ENCODE measurements around the gene MT2A.
"Not testable (repeated sequence)": the region's sequence is repeated elsewhere in the genome, so short reads cannot be mapped to it uniquely, and the experiment has no call there.

Gene MT2A

DNA sequence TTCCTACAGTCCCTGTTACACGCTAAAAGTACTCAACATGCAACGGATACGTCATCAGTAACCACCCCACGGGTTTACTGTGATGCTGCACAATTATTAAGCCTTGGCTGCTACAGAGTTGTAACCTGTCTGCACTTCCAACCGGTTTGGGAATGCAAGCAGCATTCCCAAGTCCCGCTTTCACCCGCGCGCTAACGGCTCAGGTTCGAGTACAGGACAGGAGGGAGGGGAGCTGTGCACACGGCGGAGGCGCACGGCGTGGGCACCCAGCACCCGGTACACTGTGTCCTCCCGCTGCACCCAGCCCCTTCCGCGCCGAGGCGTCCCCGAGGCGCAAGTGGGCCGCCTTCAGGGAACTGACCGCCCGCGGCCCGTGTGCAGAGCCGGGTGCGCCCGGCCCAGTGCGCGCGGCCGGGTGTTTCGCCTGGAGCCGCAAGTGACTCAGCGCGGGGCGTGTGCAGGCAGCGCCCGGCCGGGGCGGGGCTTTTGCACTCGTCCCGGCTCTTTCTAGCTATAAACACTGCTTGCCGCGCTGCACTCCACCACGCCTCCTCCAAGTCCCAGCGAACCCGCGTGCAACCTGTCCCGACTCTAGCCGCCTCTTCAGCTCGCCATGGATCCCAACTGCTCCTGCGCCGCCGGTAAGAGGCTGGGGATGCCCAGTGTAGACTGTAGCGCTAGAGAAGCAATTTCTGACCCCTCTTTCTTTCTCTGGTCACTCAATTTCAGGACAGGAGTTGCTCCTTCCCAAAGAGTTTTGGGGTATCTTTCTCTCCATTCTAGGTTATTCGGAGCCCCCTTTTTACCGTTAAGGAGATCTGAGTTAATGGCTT, at the start of gene MT2A:
MT2A (plus strand) TSS at position 542 of the 833 bp plus-strand sequence; CDS start at position 614, 72 bp downstream.
- peak; percentile 86 to 93 for DNase-seq

- DNase-seq: no peak
These were observed 49.3 kb upstream of the MT2A start for GRCh38 chr16:56559109-56559508.

- DNase-seq: no peak
These were observed 47.9 kb upstream of the MT2A start for GRCh38 chr16:56560447-56560846.

DNA sequence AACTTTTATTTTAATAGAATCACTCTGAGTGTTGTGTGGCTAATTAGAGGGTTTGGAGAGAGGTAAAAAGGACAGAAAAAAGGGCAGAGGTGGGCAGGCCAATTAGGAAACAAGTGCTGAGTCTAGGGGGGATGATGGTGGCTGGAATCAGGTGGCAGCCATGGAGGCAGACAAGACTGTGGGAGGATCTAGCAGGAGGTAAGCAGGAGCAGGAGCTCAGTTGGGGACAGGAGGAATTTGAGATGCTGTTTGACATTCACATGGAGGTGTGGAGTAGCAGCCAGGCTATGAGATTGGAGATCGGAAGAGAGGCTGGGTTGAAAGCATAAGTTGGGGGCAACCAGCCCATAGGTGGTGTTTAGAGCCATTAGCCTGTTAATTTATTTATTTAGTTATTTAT, 47.3 kb upstream of the MT2A start:
- no peak for DNase-seq

DNA sequence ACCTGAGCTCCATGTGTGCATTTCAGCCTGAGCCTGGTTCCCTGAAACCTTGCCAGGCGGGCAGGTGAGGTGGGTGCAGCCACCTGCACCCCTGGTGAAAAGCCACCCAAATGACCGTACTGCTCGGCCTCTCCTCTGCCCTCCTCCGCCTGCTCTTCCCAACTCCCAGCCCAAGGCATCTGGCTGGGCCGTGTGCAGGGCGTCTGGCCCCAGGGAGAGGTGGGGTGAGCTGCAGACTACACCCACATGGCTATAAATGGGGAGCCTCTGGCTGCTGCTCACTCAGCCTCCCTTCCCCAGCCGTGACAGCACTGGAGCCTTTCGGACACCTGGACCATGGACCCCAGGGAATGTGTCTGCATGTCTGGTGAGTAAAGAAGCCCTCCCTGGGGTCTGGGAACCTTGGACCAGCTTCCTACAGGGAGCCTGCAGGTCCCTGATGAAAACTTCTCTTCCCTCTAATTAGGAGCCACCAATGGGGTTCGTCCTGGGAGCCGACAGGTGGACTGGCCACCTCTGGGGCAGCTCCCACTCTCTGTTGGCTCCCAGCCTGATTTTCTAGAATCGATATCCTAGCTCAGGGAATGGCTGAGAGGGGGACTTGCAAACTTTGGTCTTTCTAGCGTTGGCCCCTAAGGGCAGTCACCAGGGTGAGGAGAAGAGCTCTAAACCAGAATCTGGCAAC, 43.4 kb upstream of the MT2A start, which contains the start of gene MT4:
MT4 (plus strand) TSS at position 281 of the 685 bp plus-strand sequence; CDS start at position 337, 56 bp downstream.
- DNase-seq: no peak

DNA sequence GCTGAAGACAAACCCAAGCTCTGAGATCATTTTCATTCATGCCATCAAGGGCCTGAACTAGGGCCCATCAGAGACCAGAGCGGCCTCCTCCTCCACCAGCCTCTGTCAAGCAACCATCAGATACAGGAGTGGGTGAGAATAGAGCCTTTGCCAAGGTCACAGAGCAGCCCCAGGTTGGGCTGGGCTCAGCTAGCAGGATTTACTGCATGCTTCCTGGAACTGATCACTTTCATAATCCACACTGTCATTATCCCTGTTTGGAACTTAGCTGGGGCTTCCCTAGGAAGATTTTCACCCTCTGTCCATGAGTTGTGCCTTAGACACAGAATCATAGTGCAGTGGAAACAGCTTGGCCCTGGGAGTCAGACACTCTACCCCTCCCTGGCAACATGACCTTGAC, 38.4 kb upstream of the MT2A start:
- DNase-seq: no peak

DNA sequence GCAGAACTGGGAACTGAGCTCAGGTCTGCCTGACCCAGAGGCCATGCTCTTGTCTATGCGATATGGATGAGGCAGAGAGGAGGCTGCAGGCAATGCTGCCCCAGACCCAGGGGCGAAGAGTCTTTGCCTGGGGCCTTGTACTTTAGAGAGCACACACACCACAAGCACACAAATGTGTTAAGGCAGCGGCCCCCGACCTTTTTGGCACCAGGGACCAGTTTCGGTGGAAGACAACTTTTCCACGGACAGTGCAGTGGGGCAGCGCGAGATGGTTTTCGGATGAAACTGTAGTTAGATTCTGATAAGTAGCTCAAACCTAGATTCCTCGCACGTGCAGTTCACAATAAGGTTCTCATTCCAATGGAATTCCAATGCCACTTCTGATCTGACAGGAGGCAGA, 36.9 kb upstream of the MT2A start:
- DNase-seq: no peak

DNA sequence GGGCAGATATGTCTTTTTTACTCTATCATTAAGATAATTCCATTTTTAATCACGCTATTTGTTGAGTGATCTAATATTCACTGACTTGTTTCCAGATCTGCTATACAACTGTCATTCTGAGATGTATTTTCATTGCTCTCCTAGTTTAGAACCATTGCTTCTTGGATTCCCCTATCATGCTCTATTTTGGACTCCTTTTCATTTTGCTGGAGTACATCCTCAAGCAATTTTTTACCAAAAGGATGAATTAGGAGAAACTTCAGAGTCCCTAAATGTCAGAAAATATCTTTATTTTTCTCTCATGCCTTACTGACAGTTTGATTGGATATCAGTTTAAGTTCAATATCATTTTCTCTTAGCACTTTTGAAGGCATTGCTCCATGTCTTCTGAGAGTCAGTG, 33.8 kb upstream of the MT2A start:
- no peak for DNase-seq

DNA sequence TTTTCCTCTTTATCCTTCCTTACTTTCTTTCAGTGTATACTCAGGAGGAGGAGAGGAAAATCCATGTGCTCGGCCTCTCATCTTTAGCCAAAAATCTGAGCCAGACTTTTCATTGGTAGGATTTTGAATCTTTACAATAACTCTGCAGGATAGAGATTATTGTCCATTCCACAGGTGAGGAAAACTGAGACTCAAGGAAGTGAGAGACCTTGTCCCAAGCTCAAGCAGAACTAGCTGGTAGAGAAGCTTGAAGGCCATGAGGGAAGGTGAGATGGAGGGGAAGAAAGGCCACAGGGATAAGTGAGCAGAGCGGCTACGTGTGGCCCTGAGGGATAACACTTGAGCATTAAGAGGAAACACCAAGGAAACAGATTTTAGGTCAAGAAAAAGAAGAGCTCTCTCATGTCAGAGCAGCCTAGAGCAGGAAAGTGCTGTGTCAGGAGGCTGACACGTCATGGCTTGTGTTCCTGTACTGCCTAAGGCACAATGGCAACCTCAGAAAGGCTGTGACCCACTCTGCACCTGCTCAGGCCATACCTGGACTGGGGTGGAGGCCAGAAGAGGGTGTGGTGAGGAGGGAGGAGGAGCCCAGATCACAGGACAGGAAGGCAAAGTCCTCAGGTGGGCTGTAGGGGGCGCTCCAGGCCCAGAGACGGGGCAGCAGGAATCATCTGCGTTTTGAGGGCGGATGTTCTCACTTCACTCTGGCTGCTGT, 31.6 kb upstream of the MT2A start:
- DNase-seq: peak in 1 of 2 donors; percentile 29

DNA sequence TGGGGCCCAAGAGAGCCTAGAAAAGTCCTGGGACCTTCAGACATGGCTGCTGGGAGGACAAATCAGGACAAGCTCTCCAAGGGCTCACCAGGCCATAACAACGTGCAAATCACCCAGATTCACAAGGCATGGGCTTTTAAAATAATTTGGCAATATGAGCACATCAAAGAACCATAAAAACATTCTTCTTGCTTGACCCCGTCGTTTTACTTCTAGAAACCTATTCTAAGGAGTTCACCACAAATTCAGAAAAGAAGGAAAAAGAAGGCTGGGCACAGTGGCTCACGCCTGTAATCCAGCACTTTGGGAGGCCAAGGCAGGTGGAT, 31.1 kb upstream of the MT2A start:
- DNase-seq: no peak

DNA sequence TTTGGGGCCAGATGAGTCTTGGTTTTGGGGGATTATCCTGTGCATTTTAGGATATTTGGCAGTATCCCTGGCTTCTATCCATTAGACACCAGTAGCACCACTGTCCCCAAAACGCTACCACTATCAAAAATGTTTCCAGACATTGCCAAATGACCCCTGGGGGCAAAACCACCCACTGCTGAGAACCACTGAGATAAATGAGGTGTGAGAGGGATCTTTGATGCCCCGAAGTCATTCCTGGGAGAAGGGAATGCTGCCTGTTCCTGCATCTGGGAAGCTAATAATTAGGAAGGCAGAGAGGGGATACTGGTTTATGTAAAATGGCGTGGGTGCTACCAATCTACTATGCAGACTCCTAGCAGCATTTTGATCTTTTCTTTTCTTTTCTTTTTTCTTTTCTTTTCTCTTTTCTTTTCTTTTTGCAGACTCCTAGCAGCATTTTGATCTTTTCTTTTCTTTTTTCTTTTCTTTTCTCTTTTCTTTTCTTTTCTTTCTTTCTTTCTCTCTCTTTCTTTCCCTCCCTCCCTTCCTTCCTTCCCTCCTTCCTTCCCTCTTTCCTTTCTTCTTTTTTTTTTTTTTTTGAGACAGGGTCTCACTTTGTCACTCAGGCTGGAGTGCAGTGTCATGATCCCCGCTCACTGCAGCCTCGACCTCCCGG, 27.9 kb upstream of the MT2A start:
- DNase-seq: no peak

GRCh38 chr16:56582911-56583310, 25.5 kb upstream of the MT2A start:
- DNase-seq: not testable (repeated sequence)

GRCh38 chr16:56583351-56584168, 24.8 kb upstream of the MT2A start:
- DNase-seq: no peak

GRCh38 chr16:56584276-56584675, 24.1 kb upstream of the MT2A start:
- no peak for DNase-seq

DNA sequence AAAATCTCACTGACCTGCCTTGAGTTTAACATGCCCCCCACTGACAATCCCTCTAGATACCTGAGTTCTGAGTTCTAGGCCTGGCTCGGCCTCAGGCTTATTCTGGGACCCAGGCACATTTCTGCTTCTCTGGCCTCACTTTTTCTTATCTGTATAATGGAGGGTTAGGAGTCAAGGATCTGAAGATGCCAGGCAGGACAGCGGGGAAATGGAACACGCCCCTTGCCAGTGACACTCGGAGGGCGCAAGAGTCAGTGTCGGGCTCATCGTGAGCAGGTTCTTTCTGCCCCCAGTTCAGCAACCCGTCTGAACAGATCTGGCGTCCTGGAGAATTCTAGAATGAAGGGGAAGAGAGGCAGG, 19.6 kb upstream of the MT2A start:
- DNase-seq: no peak

GRCh38 chr16:56589141-56590039, 19.0 kb upstream of the MT2A start, which contains the start of gene MT3:
Gene MT3 (plus strand): TSS chr16:56589528. CDS start chr16:56589591, 63 bp downstream.
- peak; percentile 63 to 71 for DNase-seq

DNA sequence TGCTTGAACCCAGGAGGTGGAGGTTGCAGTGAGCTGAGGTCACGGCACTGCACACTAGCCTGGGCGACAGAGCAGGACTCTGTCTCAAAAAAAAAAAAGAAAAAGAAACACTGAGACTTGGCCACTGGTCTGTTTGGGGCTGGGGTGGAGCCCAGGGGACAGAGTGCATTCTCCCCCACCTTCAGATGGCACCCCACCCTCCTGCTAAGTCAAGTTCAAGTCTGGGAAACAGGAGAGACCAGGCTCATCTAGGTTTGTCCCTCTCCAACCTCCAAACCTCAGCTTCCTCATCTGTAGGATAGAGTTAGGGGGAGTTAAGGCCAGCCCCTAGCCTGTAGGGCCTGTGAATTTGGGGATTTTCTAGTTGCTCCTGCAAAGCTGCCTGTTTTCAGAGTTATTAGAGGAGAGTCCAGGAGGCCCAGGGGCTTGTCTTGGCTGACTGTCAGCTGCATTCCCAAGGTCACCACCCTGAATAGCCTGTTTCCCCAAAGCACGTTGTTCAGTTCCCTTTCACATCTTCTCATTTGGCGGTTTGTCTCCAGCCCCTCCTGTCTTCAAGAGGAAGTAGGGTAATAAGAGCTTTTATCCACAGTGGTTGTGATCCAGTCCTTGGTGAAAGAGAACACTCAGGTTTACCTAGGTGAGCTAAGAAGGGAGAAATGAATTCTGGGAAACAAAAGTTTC, 16.9 kb upstream of the MT2A start:
- no peak for DNase-seq

- DNase-seq: no peak
These were observed 14.7 kb upstream of the MT2A start for GRCh38 chr16:56593573-56594291.

- DNase-seq: no peak
These were observed 14.1 kb upstream of the MT2A start for GRCh38 chr16:56594292-56594619.
